Mammary epithelial cell (primary cell): Measurements from ENCODE around the gene SPINK5.

Experiments
- EZH2 ChIP-seq: IDR thresholded peaks from 2 replicates; pipeline ENCODE4 v1.6.1; 2012; ENCODE audit warnings: low read length, inconsistent platforms, borderline replicate concordance
- TF ChIP-seq, protein P1 (sequence below), 2 donors: IDR thresholded peaks in 1 of 2; conservative IDR thresholded peaks in 1 of 2; 2 replicates each; pipeline ENCODE4 v1.5.1; 2011 to 2012; ENCODE audit warnings: inconsistent platforms in 2 of 2, low read length in 2 of 2, mild to moderate bottlenecking in 2 of 2, control low read depth in 1 of 2, low read depth in 1 of 2; ENCODE audit not compliant: insufficient read depth in 1 of 2; ENCODE audit errors: extremely low read depth in 1 of 2

- TF ChIP-seq EZH2 = no peak
- TF ChIP-seq, protein P1, sequence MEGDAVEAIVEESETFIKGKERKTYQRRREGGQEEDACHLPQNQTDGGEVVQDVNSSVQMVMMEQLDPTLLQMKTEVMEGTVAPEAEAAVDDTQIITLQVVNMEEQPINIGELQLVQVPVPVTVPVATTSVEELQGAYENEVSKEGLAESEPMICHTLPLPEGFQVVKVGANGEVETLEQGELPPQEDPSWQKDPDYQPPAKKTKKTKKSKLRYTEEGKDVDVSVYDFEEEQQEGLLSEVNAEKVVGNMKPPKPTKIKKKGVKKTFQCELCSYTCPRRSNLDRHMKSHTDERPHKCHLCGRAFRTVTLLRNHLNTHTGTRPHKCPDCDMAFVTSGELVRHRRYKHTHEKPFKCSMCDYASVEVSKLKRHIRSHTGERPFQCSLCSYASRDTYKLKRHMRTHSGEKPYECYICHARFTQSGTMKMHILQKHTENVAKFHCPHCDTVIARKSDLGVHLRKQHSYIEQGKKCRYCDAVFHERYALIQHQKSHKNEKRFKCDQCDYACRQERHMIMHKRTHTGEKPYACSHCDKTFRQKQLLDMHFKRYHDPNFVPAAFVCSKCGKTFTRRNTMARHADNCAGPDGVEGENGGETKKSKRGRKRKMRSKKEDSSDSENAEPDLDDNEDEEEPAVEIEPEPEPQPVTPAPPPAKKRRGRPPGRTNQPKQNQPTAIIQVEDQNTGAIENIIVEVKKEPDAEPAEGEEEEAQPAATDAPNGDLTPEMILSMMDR (conservative IDR thresholded peaks at IDR 0.05 in 1 of 2, IDR thresholded peaks at IDR 0.05 in 1 of 2; ENCODE audit: extremely low read depth in 1 of 2, insufficient read depth in 1 of 2, low read depth in 1 of 2, low read length in 2 of 2) = no peak
These were observed 34.6 kb upstream of the SPINK5 start for GRCh38 chr5:148029131-148029530.
